H9 (cell line): ENCODE data around the gene ZNF280D. TPM values are rescaled to one million over a fixed set of nuclear protein-coding genes. Genes with fewer than 3 reads are reported as not detected.

Experiments
- DNase-seq: peaks from one replicate; pipeline ENCODE4 v3.0.0-alpha.2; 2017
- H2AFZ ChIP-seq: one replicate; pipeline ENCODE4 v1.6.1; 2013; ENCODE audit warnings: mild to moderate bottlenecking, low read length, control low read depth, moderate library complexity
- H2AK5ac ChIP-seq: 2 replicates; pipeline ENCODE4 v1.6.1; 2013; ENCODE audit warnings: low read length, control low read depth, mixed read lengths; ENCODE audit not compliant: insufficient read length
- H2BK120ac ChIP-seq: one replicate; pipeline ENCODE4 v1.6.1; 2013; ENCODE audit warnings: low read depth, mild to moderate bottlenecking, low read length, control low read depth, inconsistent platforms; ENCODE audit not compliant: poor library complexity, severe bottlenecking
- H2BK12ac ChIP-seq: 2 replicates; pipeline ENCODE4 v1.6.1; 2013; ENCODE audit warnings: low read length, control low read depth, mixed read lengths, low read depth; ENCODE audit not compliant: insufficient read length
- H2BK15ac ChIP-seq: 2 replicates; pipeline ENCODE4 v1.6.1; 2013; ENCODE audit warnings: low read depth, low read length, control low read depth
- H2BK20ac ChIP-seq: one replicate; pipeline ENCODE4 v1.6.1; 2013; ENCODE audit warnings: low read depth, mild to moderate bottlenecking, low read length, control low read depth, inconsistent platforms; ENCODE audit not compliant: poor library complexity, severe bottlenecking
- H2BK5ac ChIP-seq: 2 replicates; pipeline ENCODE4 v1.6.1; 2013; ENCODE audit warnings: low read length, control low read depth, mixed read lengths; ENCODE audit not compliant: insufficient read length
- H3K14ac ChIP-seq: 2 replicates; pipeline ENCODE4 v1.6.1; 2013; ENCODE audit warnings: low read length, control low read depth; ENCODE audit not compliant: insufficient read depth
- H3K18ac ChIP-seq: 2 replicates; pipeline ENCODE4 v1.6.1; 2013; ENCODE audit warnings: low read depth, mild to moderate bottlenecking, mixed read lengths, low read length, control low read depth; ENCODE audit not compliant: insufficient read length
- H3K23ac ChIP-seq: 2 replicates; pipeline ENCODE4 v1.6.1; 2013; ENCODE audit warnings: low read length, control low read depth, mixed read lengths, low read depth; ENCODE audit not compliant: insufficient read length
- H3K23me2 ChIP-seq: 2 replicates; pipeline ENCODE4 v1.6.1; 2013; ENCODE audit warnings: low read depth, mild to moderate bottlenecking, mixed read lengths, low read length, control low read depth; ENCODE audit not compliant: insufficient read length, poor library complexity, severe bottlenecking
- H3K27ac ChIP-seq: 2 replicates; pipeline ENCODE4 v1.5.1; 2013; ENCODE audit warnings: low read length, control low read depth, mixed read lengths, low read depth; ENCODE audit not compliant: insufficient read length
- H3K27me3 ChIP-seq: 2 replicates; pipeline ENCODE4 v1.6.1; 2013; ENCODE audit warnings: low read length, control low read depth, inconsistent platforms; ENCODE audit not compliant: insufficient read depth
- H3K4ac ChIP-seq: 2 replicates; pipeline ENCODE4 v1.6.1; 2013; ENCODE audit warnings: low read depth, mild to moderate bottlenecking, control low read depth, inconsistent platforms, low read length, moderate library complexity
- H3K4me1 ChIP-seq: 2 replicates; pipeline ENCODE4 v1.6.1; 2013; ENCODE audit warnings: low read length, control low read depth, inconsistent platforms; ENCODE audit not compliant: insufficient read depth
- H3K4me2 ChIP-seq: 2 replicates; pipeline ENCODE4 v1.6.1; 2013; ENCODE audit warnings: low read length, control low read depth, mixed read lengths; ENCODE audit not compliant: insufficient read length, insufficient read depth
- H3K56ac ChIP-seq: 2 replicates; pipeline ENCODE4 v1.6.1; 2013; ENCODE audit warnings: low read depth, mild to moderate bottlenecking, mixed read lengths, low read length, control low read depth; ENCODE audit not compliant: insufficient read length
- H3K79me1 ChIP-seq: 2 replicates; pipeline ENCODE4 v1.6.1; 2013; ENCODE audit warnings: low read depth, mild to moderate bottlenecking, moderate library complexity, low read length, control low read depth, inconsistent platforms; ENCODE audit not compliant: insufficient read depth, poor library complexity, severe bottlenecking
- H3K79me2 ChIP-seq: 2 replicates; pipeline ENCODE4 v1.6.1; 2013; ENCODE audit warnings: low read length, control low read depth, inconsistent platforms; ENCODE audit not compliant: insufficient read depth
- H3K9ac ChIP-seq: 2 replicates; pipeline ENCODE4 v1.6.1; 2013; ENCODE audit warnings: low read length, control low read depth, mixed read lengths; ENCODE audit not compliant: insufficient read length; ENCODE audit errors: extremely low read depth
- H3K9me3 ChIP-seq: one replicate; pipeline ENCODE4 v1.6.1; 2013; ENCODE audit warnings: low read depth, low read length, inconsistent platforms; ENCODE audit not compliant: control insufficient read depth
- H3T11ph ChIP-seq: one replicate; pipeline ENCODE4 v1.6.1; 2013; ENCODE audit warnings: mild to moderate bottlenecking, low read length, control low read depth, inconsistent platforms
- H4K20me1 ChIP-seq: one replicate; pipeline ENCODE4 v1.6.1; 2013; ENCODE audit not compliant: control insufficient read depth, insufficient read length, insufficient read depth
- H4K5ac ChIP-seq: 2 replicates; pipeline ENCODE4 v1.6.1; 2013; ENCODE audit warnings: low read depth, mild to moderate bottlenecking, mixed read lengths, low read length, control low read depth; ENCODE audit not compliant: insufficient read length
- H4K8ac ChIP-seq: replicated peaks from 2 replicates; pipeline ENCODE4 v1.6.1; 2013; ENCODE audit warnings: low read length, control low read depth, mixed read lengths, low read depth; ENCODE audit not compliant: insufficient read length
- H4K91ac ChIP-seq: 2 replicates; pipeline ENCODE4 v1.6.1; 2013; ENCODE audit warnings: low read depth, mild to moderate bottlenecking, moderate library complexity, mixed read lengths, low read length, control low read depth; ENCODE audit not compliant: insufficient read length
- H3K27ac Mint-ChIP-seq, 3 experiments: 2 replicates in 2 of 3; 3 replicates in 1 of 3; pipeline ENCODE4 v1.8.0; 2020 to 2021; ENCODE audit warnings: mixed read lengths in 3 of 3, mild to moderate bottlenecking in 1 of 3, moderate library complexity in 1 of 3
- H3K27me3 Mint-ChIP-seq: 2 replicates; pipeline ENCODE4 v1.8.0; 2021; ENCODE audit warnings: low read depth, mild to moderate bottlenecking, moderate library complexity, mixed read lengths
- H3K36me3 Mint-ChIP-seq, 3 experiments: 2 replicates in 2 of 3; 3 replicates in 1 of 3; pipeline ENCODE4 v1.8.0; 2020 to 2021; ENCODE audit warnings: low read depth in 3 of 3, mixed read lengths in 3 of 3; ENCODE audit not compliant: insufficient read depth in 1 of 3
- H3K4me1 Mint-ChIP-seq, 2 experiments: 2 replicates each; pipeline ENCODE4 v1.8.0; 2020; ENCODE audit warnings: mixed read lengths in 2 of 2
- H3K4me3 Mint-ChIP-seq, 2 experiments: 2 replicates in 1 of 2; 3 replicates in 1 of 2; pipeline ENCODE4 v1.8.0; 2020 to 2021; ENCODE audit warnings: mild to moderate bottlenecking in 2 of 2, mixed read lengths in 2 of 2, moderate library complexity in 1 of 2
- H3K9me3 Mint-ChIP-seq, 2 experiments: 2 replicates in 1 of 2; 3 replicates in 1 of 2; pipeline ENCODE4 v1.8.0; 2020; ENCODE audit warnings: mild to moderate bottlenecking in 2 of 2, mixed read lengths in 2 of 2, moderate library complexity in 1 of 2
- CTCF ChIP-seq: fragments of 200-600 bp; sonication (generic); conservative IDR thresholded peaks from 3 replicates; pipeline ENCODE4 v1.8.0; 2021; ENCODE audit warnings: antibody characterized with exemption, mild to moderate bottlenecking
- WGBS: extraction: QIAGEN DNeasy Blood & Tissue Kit; methylation state at CpG from one replicate; pipeline ENCODE4 v1.1.7; 2013; ENCODE audit warnings: missing lambda C conversion rate, low lambda C conversion rate, mixed read lengths; ENCODE audit not compliant: insufficient read length; ENCODE audit errors: extremely low coverage; 5-methylcytosine and 5-hydroxymethylcytosine counted together
- total RNA-seq: library from RNA; stranded (reverse); gene quantifications from 2 replicates; pipeline ENCODE4 v1.2.1, GENCODE V29; 2021

The ZNF280D gene
- total RNA-seq, 1 experiment from 2014 or later: 5.7 TPM

GRCh38 chr15:56754772-56755370 lies 21.6 kb upstream of the ZNF280D start:
- no peak overlapping the region for H3K9ac ChIP-seq
- no peaks in the 10 kb centered on the region; the same call in 1 of the 2 replicates for H3K27me3 Mint-ChIP-seq
- H2BK15ac ChIP-seq: no peak overlapping the region
- no peak overlapping the region for H2BK5ac ChIP-seq
- H3K18ac ChIP-seq: no peak overlapping the region
- no peak overlapping the region for H3K4me2 ChIP-seq
- no peaks in the 10 kb centered on the region for H3K36me3 Mint-ChIP-seq
- H3K4me3 Mint-ChIP-seq: no peak overlapping the region
- H2BK20ac ChIP-seq: no peak overlapping the region
- H3K27ac Mint-ChIP-seq: no peak overlapping the region
- H4K8ac ChIP-seq: no peak overlapping the region
- no peaks in the 10 kb centered on the region for H3K79me2 ChIP-seq
- no peak overlapping the region for H2BK120ac ChIP-seq
- no peak for TF ChIP-seq CTCF
- H3T11ph ChIP-seq: no peak overlapping the region
- H4K91ac ChIP-seq: no peak overlapping the region
- H3K4me1 ChIP-seq: no peaks in the 10 kb centered on the region; the same call in 1 of the 2 replicates
- H3K14ac ChIP-seq: no peak overlapping the region
- H3K9me3 Mint-ChIP-seq: no peaks in the 10 kb centered on the region
- H3K4me1 Mint-ChIP-seq: peaks cover 8 to 9% of the 10 kb centered on the region in 2 experiments; a peak in 3 of 4 replicates
- no peaks in the 10 kb centered on the region for H3K27me3 ChIP-seq
- H4K5ac ChIP-seq: no peak overlapping the region
- no peak overlapping the region for H3K56ac ChIP-seq
- H3K9me3 ChIP-seq: no peaks in the 10 kb centered on the region
- no peak overlapping the region for H3K27ac ChIP-seq
- no CpG with 5 or more reads among the region's 2 CpGs for WGBS
- H2AK5ac ChIP-seq: no peak overlapping the region
- no peaks in the 10 kb centered on the region for H3K79me1 ChIP-seq
- no peak overlapping the region for H2AFZ ChIP-seq
- no peak for DNase-seq
- no peaks in the 10 kb centered on the region for H3K23me2 ChIP-seq
- H3K23ac ChIP-seq: no peak overlapping the region
- no peaks in the 10 kb centered on the region for H4K20me1 ChIP-seq
- H3K4ac ChIP-seq: no peak overlapping the region
- no peak overlapping the region for H2BK12ac ChIP-seq
